OCI-LY3 (cell line): ENCODE results near the gene TRIM25.

Source experiments
- EZH2phosphoT487 ChIP-seq: fragments of 200-600 bp; shearing (Covaris generic); IDR thresholded peaks from 2 replicates; pipeline ENCODE4 v1.6.1; 2018; ENCODE audit warnings: antibody characterized with exemption, mixed run types, low read depth
- TF ChIP-seq, protein P1 (sequence below): fragments of 200-600, 300-600 bp; sonication (generic); IDR thresholded peaks from 2 replicates; pipeline ENCODE4 v1.5.1; 2014; ENCODE audit warnings: antibody characterized with exemption, low read length, low read depth

DNA sequence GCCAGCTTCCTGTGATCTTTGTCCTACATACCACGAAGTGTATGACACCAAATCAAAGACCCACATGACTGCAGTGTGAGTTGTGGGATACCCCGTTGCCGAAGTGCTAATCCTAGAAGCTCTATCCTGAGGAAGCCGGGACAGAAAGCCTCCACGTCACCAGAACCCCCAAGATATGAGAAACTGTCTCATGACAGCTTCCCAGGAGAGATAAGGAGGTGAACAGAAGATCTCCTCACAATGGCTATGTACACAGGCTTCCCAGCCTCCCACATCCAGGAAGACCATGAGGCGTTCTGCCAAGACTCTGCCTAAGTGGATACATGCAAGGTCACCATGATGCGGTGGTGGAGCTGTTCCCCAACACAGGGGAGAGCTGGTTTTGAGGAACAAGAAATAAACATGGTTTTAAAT is 37.1 kb downstream of the TRIM25 start:
- TF ChIP-seq, protein P1, sequence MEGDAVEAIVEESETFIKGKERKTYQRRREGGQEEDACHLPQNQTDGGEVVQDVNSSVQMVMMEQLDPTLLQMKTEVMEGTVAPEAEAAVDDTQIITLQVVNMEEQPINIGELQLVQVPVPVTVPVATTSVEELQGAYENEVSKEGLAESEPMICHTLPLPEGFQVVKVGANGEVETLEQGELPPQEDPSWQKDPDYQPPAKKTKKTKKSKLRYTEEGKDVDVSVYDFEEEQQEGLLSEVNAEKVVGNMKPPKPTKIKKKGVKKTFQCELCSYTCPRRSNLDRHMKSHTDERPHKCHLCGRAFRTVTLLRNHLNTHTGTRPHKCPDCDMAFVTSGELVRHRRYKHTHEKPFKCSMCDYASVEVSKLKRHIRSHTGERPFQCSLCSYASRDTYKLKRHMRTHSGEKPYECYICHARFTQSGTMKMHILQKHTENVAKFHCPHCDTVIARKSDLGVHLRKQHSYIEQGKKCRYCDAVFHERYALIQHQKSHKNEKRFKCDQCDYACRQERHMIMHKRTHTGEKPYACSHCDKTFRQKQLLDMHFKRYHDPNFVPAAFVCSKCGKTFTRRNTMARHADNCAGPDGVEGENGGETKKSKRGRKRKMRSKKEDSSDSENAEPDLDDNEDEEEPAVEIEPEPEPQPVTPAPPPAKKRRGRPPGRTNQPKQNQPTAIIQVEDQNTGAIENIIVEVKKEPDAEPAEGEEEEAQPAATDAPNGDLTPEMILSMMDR, result no peak
- no peak for TF ChIP-seq EZH2phosphoT487
